ENCODE data around the gene KRTAP16-1.

The KRTAP16-1 gene

GRCh38 chr17:41308251-41308917 is 725 bp downstream of the KRTAP16-1 start:
- DNase-seq (ENCODE audit: low read depth in 1 of 2, low spot score in 1 of 2), result peak in 1 of 2 experiments; percentile 86
- no peak for TF ChIP-seq CTCF (IDR thresholded peaks at IDR 0.05; ENCODE audit: insufficient read depth, low read length)
- TF ChIP-seq GABPA (IDR thresholded peaks at IDR 0.05; ENCODE audit: low read depth), result peak; percentile 78
- TF ChIP-seq SPI1 (IDR thresholded peaks at IDR 0.05; ENCODE audit: borderline replicate concordance, low read depth), result peak; percentile 73; the same call in 1 of the 2 replicates
- TF ChIP-seq POLR2AphosphoS5 (IDR thresholded peaks at IDR 0.05; ENCODE audit: low read depth), result peak; percentile 99
- TF ChIP-seq REST (IDR thresholded peaks at IDR 0.05; ENCODE audit: insufficient replicate concordance, low read depth), result no peak
- H3K27ac ChIP-seq (replicated peaks), result peak overlapping the region; percentile 53
- no peaks in the 10 kb centered on the region for H3K27me3 ChIP-seq (ENCODE audit: insufficient read depth, poor library complexity, severe bottlenecking)
- H3K4me3 ChIP-seq (replicated peaks; ENCODE audit: insufficient read depth, low read length), result peak overlapping the region; percentile 9

GRCh38 chr17:41307647-41308046 is 1.5 kb downstream of the KRTAP16-1 start:
- Histone ChIP-seq H3K4me3 (replicated peaks; ENCODE audit: insufficient read depth, low read length) (peak overlapping the region; percentile 9), H3K27me3 (ENCODE audit: insufficient read depth, poor library complexity, severe bottlenecking) (no peaks in the 10 kb centered on the region), H3K27ac (replicated peaks) (peak overlapping the region; percentile 53)
- DNase-seq (ENCODE audit: low read depth in 1 of 2, low spot score in 1 of 2), result peak; percentile 45 to 80
- TF ChIP-seq POLR2AphosphoS5 (IDR thresholded peaks at IDR 0.05; ENCODE audit: low read depth) (peak; percentile 51), REST (IDR thresholded peaks at IDR 0.05; ENCODE audit: insufficient replicate concordance, low read depth) (peak; percentile 30), SPI1 (IDR thresholded peaks at IDR 0.05; ENCODE audit: borderline replicate concordance, low read depth) (peak; percentile 51; the same call in 1 of the 2 replicates), GABPA (IDR thresholded peaks at IDR 0.05; ENCODE audit: low read depth) (peak; percentile 88), CTCF (IDR thresholded peaks at IDR 0.05; ENCODE audit: insufficient read depth, low read length) (no peak)

- Histone ChIP-seq H3K27ac (replicated peaks) (no peak overlapping the region), H3K4me3 (replicated peaks; ENCODE audit: insufficient read depth, low read length) (no peak overlapping the region), H3K27me3 (ENCODE audit: insufficient read depth, poor library complexity, severe bottlenecking) (no peaks in the 10 kb centered on the region)
- no peak for DNase-seq (ENCODE audit: low read depth in 1 of 2, low spot score in 1 of 2)
- no peak for TF ChIP-seq CTCF (IDR thresholded peaks at IDR 0.05; ENCODE audit: insufficient read depth, low read length)
These were observed 5.0 kb downstream of the KRTAP16-1 start for GRCh38 chr17:41304091-41304490.

- no peak for DNase-seq (ENCODE audit: low read depth in 1 of 2, low spot score in 1 of 2)
- H3K27me3 ChIP-seq (ENCODE audit: insufficient read depth, poor library complexity, severe bottlenecking), result no peaks in the 10 kb centered on the region
- H3K4me3 ChIP-seq (replicated peaks; ENCODE audit: insufficient read depth, low read length), result no peak overlapping the region
- H3K27ac ChIP-seq (replicated peaks), result no peak overlapping the region
- TF ChIP-seq REST (IDR thresholded peaks at IDR 0.05; ENCODE audit: insufficient replicate concordance, low read depth), result no peak
- no peak for TF ChIP-seq SPI1 (IDR thresholded peaks at IDR 0.05; ENCODE audit: borderline replicate concordance, low read depth)
- TF ChIP-seq GABPA (IDR thresholded peaks at IDR 0.05; ENCODE audit: low read depth), result no peak
- no peak for TF ChIP-seq CTCF (IDR thresholded peaks at IDR 0.05; ENCODE audit: insufficient read depth, low read length)
- TF ChIP-seq POLR2AphosphoS5 (IDR thresholded peaks at IDR 0.05; ENCODE audit: low read depth), result no peak
These were observed 6.1 kb downstream of the KRTAP16-1 start for GRCh38 chr17:41302981-41303380.

Measured in HL-60 (cell line).